ENCODE measurements around the gene IFNA1.

IFNA1 gene

GRCh38 chr9:21450733-21451394 is 10.6 kb downstream of the IFNA1 start:
- DNase-seq (ENCODE audit: insufficient read length, low spot score) (no peak), FAIRE-seq (no peak)
- TF ChIP-seq CTCF (IDR thresholded peaks at IDR 0.05; ENCODE audit: insufficient read depth, missing control alignments): no peak

DNA sequence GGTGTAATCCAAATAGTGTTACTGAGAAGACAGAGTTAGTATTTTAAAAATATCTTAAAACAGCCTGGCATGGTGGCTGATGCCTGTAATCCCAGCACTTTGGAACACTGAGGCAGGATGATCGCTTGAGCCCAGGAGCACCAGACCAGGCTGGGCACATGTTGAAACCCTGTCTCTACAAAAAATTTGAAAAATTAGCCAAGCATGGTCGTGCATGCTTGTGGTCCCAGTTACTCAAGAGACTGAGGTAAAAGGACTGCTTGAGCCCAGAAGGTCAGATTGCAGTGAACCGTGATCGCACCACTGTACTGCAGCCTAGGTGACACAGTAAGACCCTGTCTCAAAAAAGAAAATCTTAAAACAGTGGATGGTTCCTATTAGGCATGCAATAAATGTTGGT is 12.4 kb downstream of the IFNA1 start:
- no peak for TF ChIP-seq CTCF (IDR thresholded peaks at IDR 0.05; ENCODE audit: insufficient read depth, missing control alignments)
- FAIRE-seq (no peak), DNase-seq (ENCODE audit: insufficient read length, low spot score) (no peak)

DNA sequence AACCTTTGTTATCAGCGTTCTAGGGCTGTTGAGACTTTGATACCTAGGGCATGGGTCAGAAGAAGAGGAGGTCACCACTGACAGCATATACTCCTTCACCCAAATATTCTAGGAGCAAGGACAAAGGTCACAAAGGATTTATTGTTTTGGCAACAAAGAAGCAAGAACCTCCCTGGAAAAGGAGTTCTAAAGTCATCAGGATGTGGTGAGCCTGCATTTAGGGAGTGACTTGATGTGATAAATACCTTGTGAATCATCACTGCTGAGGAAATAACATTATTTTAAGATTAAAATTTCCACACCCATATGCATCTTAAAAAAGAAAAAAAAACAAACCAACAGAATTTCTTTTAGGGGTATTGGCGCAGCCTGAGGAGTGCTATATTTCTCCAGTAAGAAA is 13.9 kb downstream of the IFNA1 start:
- no peak for DNase-seq (ENCODE audit: insufficient read length, low spot score)
- FAIRE-seq: no peak
- TF ChIP-seq CTCF (IDR thresholded peaks at IDR 0.05; ENCODE audit: insufficient read depth, missing control alignments): no peak

- FAIRE-seq (no peak), DNase-seq (ENCODE audit: insufficient read length, low spot score) (no peak)
- peak; percentile 64 for TF ChIP-seq CTCF (IDR thresholded peaks at IDR 0.05; ENCODE audit: insufficient read depth, missing control alignments)
These were observed 15.1 kb downstream of the IFNA1 start for GRCh38 chr9:21455320-21455719.

DNA sequence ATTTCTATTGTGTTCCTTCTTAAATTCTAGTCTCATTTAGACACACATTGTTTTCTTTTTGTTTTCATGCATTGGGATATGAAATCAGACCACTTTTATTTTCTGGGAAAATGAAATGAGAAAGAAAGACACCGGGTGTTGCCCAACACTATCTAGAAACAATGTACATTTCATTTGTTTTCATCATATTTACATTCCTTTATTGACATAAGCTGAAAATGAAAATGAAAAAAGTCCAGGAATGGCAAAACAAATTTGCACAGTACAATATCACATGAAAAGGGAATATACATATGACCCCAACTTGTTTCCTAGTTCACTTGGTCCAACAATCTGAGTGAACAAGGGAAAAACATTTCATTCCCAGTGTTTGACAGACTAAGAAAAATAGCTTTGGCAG is 21.1 kb downstream of the IFNA1 start:
- no peak for TF ChIP-seq CTCF (IDR thresholded peaks at IDR 0.05; ENCODE audit: insufficient read depth, missing control alignments)
- FAIRE-seq: no peak
- no peak for DNase-seq (ENCODE audit: insufficient read length, low spot score)

- TF ChIP-seq CTCF (IDR thresholded peaks at IDR 0.05; ENCODE audit: insufficient read depth, missing control alignments): no peak
- no peak for DNase-seq (ENCODE audit: insufficient read length, low spot score)
- FAIRE-seq: no peak
These were observed 24.9 kb downstream of the IFNA1 start for GRCh38 chr9:21465138-21465537.

GRCh38 chr9:21465859-21466518 is 25.8 kb downstream of the IFNA1 start:
- TF ChIP-seq CTCF (IDR thresholded peaks at IDR 0.05; ENCODE audit: insufficient read depth, missing control alignments): peak; percentile 57
- FAIRE-seq (no peak), DNase-seq (ENCODE audit: insufficient read length, low spot score) (no peak)

Data from D721Med (cell line).